D721Med (cell line): ENCODE measurements around the gene COL12A1.

Source experiments
- DNase-seq: peaks from one replicate; pipeline ENCODE4 v3.0.0; 2011; ENCODE audit warnings: low spot score; ENCODE audit not compliant: insufficient read length
- FAIRE-seq: peaks from 2 replicates; lab custom pipeline; 2011; peaks lifted over from hg19 to GRCh38; lab: Jason Lieb, UNC
- CTCF ChIP-seq: IDR thresholded peaks from 2 replicates; pipeline ENCODE4 v1.5.1; 2012; ENCODE audit warnings: mild to moderate bottlenecking, control low read depth; ENCODE audit not compliant: insufficient read depth; ENCODE audit errors: missing control alignments

COL12A1 gene

GRCh38 chr6:75206576-75207342 is 906 bp upstream of the COL12A1 start:
- FAIRE-seq: no peak
- no peak for TF ChIP-seq CTCF

GRCh38 chr6:75204959-75205775 is 686 bp downstream of the COL12A1 start:
- no peak for FAIRE-seq

More at GRCh38 chr6:75206576-75207342, 906 bp upstream of the COL12A1 start:
- DNase-seq: peak; percentile 12

GRCh38 chr6:75204217-75204958 is 1.5 kb downstream of the COL12A1 start:
- DNase-seq (peak; percentile 35), FAIRE-seq (no peak)
- TF ChIP-seq CTCF: peak; percentile 65

More at GRCh38 chr6:75204959-75205775, 686 bp downstream of the COL12A1 start:
- DNase-seq: peak; percentile 15
- no peak for TF ChIP-seq CTCF

- no peak for TF ChIP-seq CTCF
- no peak for DNase-seq
- FAIRE-seq: no peak
Observed at GRCh38 chr6:75203721-75204120, 2.1 kb downstream of the COL12A1 start.

GRCh38 chr6:75202676-75203131 is 3.1 kb downstream of the COL12A1 start:
- DNase-seq: no peak
- no peak for TF ChIP-seq CTCF

GRCh38 chr6:75201901-75202672 is 3.8 kb downstream of the COL12A1 start:
- no peak for FAIRE-seq
- peak; percentile 12 for DNase-seq
- no peak for TF ChIP-seq CTCF

More at GRCh38 chr6:75202676-75203131, 3.1 kb downstream of the COL12A1 start:
- no peak for FAIRE-seq
